IPS-18c (cell line): ENCODE data around the gene COX5B.

ENCODE experiments used
- H3K4me3 ChIP-seq: 2 replicates; pipeline ENCODE4 v1.7.0; 2013; ENCODE audit warnings: low read depth, mild to moderate bottlenecking, low read length, moderate library complexity; ENCODE audit not compliant: insufficient read depth
- H3K9me3 ChIP-seq: one replicate; pipeline ENCODE4 v1.6.1; 2013; ENCODE audit warnings: mild to moderate bottlenecking, low read length, moderate library complexity; ENCODE audit not compliant: control insufficient read depth, insufficient read depth

COX5B gene

DNA sequence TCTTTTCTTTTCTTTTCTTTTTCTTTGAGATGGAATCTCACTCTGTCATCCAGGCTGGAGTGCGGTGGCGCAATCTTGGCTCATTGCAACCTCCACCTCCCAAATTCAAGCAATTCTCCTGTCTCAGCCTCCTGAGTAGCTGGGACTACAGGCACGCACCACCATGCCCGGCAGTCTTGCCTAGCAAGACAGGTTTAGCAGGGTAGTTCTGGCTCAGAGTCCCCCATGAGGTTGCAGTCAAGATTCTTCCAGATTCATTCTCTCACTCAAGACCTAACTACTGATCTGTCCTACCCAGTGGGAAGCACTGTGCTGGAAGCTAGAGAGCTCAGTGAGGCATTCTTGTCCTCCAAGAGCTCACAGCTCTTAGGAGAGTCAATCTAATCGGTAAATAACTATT, 49.9 kb downstream of the COX5B start:
- no peaks in the 10 kb centered on the region for H3K9me3 ChIP-seq
- no peak overlapping the region for H3K4me3 ChIP-seq

DNA sequence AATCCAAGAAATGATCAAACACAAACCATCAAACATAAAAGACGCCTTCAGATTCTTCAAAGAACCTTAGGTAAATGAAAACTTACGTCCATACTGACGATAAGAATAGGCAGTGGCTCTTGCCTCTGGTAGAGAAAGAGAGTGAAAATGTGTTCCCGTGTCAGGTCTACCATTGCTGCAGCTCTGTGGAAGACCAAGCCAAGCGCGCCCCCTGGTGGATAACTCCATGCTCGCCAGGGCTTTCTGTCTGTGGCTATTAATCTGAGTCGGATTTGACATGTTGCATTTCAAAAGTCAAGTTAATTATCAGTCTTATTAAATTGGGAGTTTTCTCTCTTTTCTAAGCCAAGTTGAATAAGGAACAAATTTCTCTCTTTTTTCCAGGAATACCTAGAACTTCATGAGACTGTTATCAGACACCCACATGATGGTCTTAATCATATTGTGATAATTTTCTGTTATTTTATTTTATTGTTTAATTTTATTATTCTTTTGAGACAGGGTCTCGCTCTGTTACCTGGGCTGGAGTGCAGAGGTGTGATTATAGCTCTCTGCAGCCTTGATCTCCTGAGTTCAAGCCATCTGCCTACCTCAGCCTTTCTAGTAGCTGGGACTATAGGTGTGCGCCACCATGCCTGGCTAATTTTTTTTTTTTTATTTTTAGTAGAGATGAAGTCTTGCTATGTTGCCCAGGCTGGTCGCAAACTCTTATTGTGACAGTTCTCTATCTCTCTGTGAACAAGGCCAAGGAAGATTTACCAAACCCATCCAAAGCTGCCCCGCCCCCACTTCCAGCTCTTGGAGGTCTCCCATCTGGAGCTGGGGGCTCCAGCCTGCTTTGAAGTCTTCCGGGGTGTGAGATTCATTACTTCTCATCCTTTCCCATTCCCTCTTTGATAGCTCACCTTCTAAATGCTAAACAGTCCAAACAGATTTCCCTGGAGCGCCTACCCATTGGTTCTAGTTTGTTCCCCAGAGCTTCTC, 51.7 kb downstream of the COX5B start:
- no peak overlapping the region for H3K4me3 ChIP-seq
- no peaks in the 10 kb centered on the region for H3K9me3 ChIP-seq
